ENCODE measurements around the gene CST1. TPM values are rescaled to one million over a fixed set of nuclear protein-coding genes. Genes with fewer than 3 reads are reported as not detected.
"Not testable (repeated sequence)": the region's sequence is repeated elsewhere in the genome, so short reads cannot be mapped to it uniquely, and the experiment has no call there.

CST1 gene
- total and polyA plus RNA-seq, 7 experiments from 2014 or later, result not detected

GRCh38 chr20:23721962-23722361 is 28.8 kb downstream of the CST1 start:
- no peaks in the 10 kb centered on the region for H3K27me3 ChIP-seq (ENCODE audit: control insufficient read depth in 2 of 2, insufficient read depth in 2 of 2, low read length in 2 of 2)
- H3K27ac ChIP-seq (ENCODE audit: low read depth, low read length), result no peak overlapping the region
- Mint-ChIP-seq H3K4me1 (no peaks in the 10 kb centered on the region), H3K27me3 (peaks cover 0 to 36% (median 20%) of the 10 kb centered on the region in 5 donors), H3K4me3 (no peak overlapping the region), H3K27ac (no peak overlapping the region), H3K36me3 (peaks cover 0 to 1% (median 0%) of the 10 kb centered on the region in 5 donors), H3K9me3 (peaks cover 0 to 7% (median 2%) of the 10 kb centered on the region in 11 donors)
- no peaks in the 10 kb centered on the region for H3K9me3 ChIP-seq (ENCODE audit: control insufficient read depth in 2 of 3, low read length in 3 of 3)
- POLR2A ChIA-PET, result no interaction called here
- H3K4me1 ChIP-seq (ENCODE audit: control insufficient read depth in 2 of 2, insufficient read depth in 2 of 2, low read length in 2 of 2), result no peaks in the 10 kb centered on the region
- CTCF ChIA-PET, result no interaction called here
- DNase-seq (no peak), ATAC-seq (no peak)
- H3K36me3 ChIP-seq (ENCODE audit: control insufficient read depth in 2 of 3, insufficient read depth in 3 of 3, low read length in 3 of 3), result no peaks in the 10 kb centered on the region
- intact Hi-C loops (cut with micrococcal nuclease), result no loop called here
- H3K4me3 ChIP-seq (ENCODE audit: low read length), result no peak overlapping the region

- ATAC-seq; H3K27me3 ChIP-seq (ENCODE audit: control insufficient read depth in 2 of 2, insufficient read depth in 2 of 2, low read length in 2 of 2); H3K4me3 Mint-ChIP-seq: not testable (repeated sequence)
Measured at GRCh38 chr20:23719351-23719750, 31.4 kb downstream of the CST1 start.

GRCh38 chr20:23711778-23712177 is 39.0 kb downstream of the CST1 start:
- H3K4me3 Mint-ChIP-seq; H3K4me3 ChIP-seq (ENCODE audit: low read length); H3K27me3 ChIP-seq (ENCODE audit: control insufficient read depth in 2 of 2, insufficient read depth in 2 of 2, low read length in 2 of 2); H3K27me3 Mint-ChIP-seq; intact Hi-C loops (cut with micrococcal nuclease); H3K36me3 ChIP-seq (ENCODE audit: control insufficient read depth in 2 of 3, insufficient read depth in 3 of 3, low read length in 3 of 3); H3K36me3 Mint-ChIP-seq; DNase-seq; H3K27ac Mint-ChIP-seq; ATAC-seq; H3K27ac ChIP-seq (ENCODE audit: low read depth, low read length); H3K4me1 ChIP-seq (ENCODE audit: control insufficient read depth in 2 of 2, insufficient read depth in 2 of 2, low read length in 2 of 2); POLR2A ChIA-PET; CTCF ChIA-PET; H3K9me3 Mint-ChIP-seq; H3K4me1 Mint-ChIP-seq; H3K9me3 ChIP-seq (ENCODE audit: control insufficient read depth in 2 of 3, low read length in 3 of 3): not testable (repeated sequence)

More at GRCh38 chr20:23719351-23719750, 31.4 kb downstream of the CST1 start:
- intact Hi-C loops (cut with micrococcal nuclease); H3K4me1 ChIP-seq (ENCODE audit: control insufficient read depth in 2 of 2, insufficient read depth in 2 of 2, low read length in 2 of 2); H3K9me3 ChIP-seq (ENCODE audit: control insufficient read depth in 2 of 3, low read length in 3 of 3); DNase-seq; H3K4me3 ChIP-seq (ENCODE audit: low read length); H3K27ac Mint-ChIP-seq; POLR2A ChIA-PET; H3K36me3 ChIP-seq (ENCODE audit: control insufficient read depth in 2 of 3, insufficient read depth in 3 of 3, low read length in 3 of 3); H3K4me1 Mint-ChIP-seq; H3K36me3 Mint-ChIP-seq; H3K27ac ChIP-seq (ENCODE audit: low read depth, low read length); CTCF ChIA-PET: not testable (repeated sequence)
- H3K27me3 Mint-ChIP-seq, result peaks cover 0 to 37% (median 22%) of the 10 kb centered on the region in 5 donors
- peaks cover 0 to 15% (median 5%) of the 10 kb centered on the region in 11 donors for H3K9me3 Mint-ChIP-seq

- Mint-ChIP-seq H3K9me3 (peaks cover 0 to 1% (median 0%) of the 10 kb centered on the region in 11 donors), H3K27ac (no peak overlapping the region), H3K4me1 (no peaks in the 10 kb centered on the region), H3K27me3 (peaks cover 0 to 9% (median under 1%) of the 10 kb centered on the region in 5 donors), H3K4me3 (no peak overlapping the region), H3K36me3 (no peaks in the 10 kb centered on the region)
- no peaks in the 10 kb centered on the region for H3K27me3 ChIP-seq (ENCODE audit: control insufficient read depth in 2 of 2, insufficient read depth in 2 of 2, low read length in 2 of 2)
- no peak overlapping the region for H3K4me3 ChIP-seq (ENCODE audit: low read length)
- ATAC-seq (no peak), DNase-seq (no peak)
- ChIA-PET CTCF (no interaction called here), POLR2A (no interaction called here)
- intact Hi-C loops (cut with micrococcal nuclease), result no loop called here
- no peak overlapping the region for H3K27ac ChIP-seq (ENCODE audit: low read depth, low read length)
- no peaks in the 10 kb centered on the region for H3K36me3 ChIP-seq (ENCODE audit: control insufficient read depth in 2 of 3, insufficient read depth in 3 of 3, low read length in 3 of 3)
- H3K9me3 ChIP-seq (ENCODE audit: control insufficient read depth in 2 of 3, low read length in 3 of 3), result no peaks in the 10 kb centered on the region
- H3K4me1 ChIP-seq (ENCODE audit: control insufficient read depth in 2 of 2, insufficient read depth in 2 of 2, low read length in 2 of 2), result no peaks in the 10 kb centered on the region
Measured at GRCh38 chr20:23710771-23711170, 40.0 kb downstream of the CST1 start.

GRCh38 chr20:23705895-23706294 is 44.8 kb downstream of the CST1 start:
- no peaks in the 10 kb centered on the region for H3K36me3 ChIP-seq (ENCODE audit: control insufficient read depth in 2 of 3, insufficient read depth in 3 of 3, low read length in 3 of 3)
- no peak overlapping the region for H3K27ac ChIP-seq (ENCODE audit: low read depth, low read length)
- DNase-seq (no peak), ATAC-seq (no peak)
- H3K36me3 Mint-ChIP-seq, result no peaks in the 10 kb centered on the region
- no peaks in the 10 kb centered on the region for H3K4me1 Mint-ChIP-seq
- ChIA-PET POLR2A (no interaction called here), CTCF (no interaction called here)
- H3K4me3 ChIP-seq (ENCODE audit: low read length), result no peak overlapping the region
- intact Hi-C loops (cut with micrococcal nuclease), result no loop called here
- peaks cover 0 to 15% (median 10%) of the 10 kb centered on the region in 5 donors for H3K27me3 Mint-ChIP-seq
- no peak overlapping the region for H3K4me3 Mint-ChIP-seq
- no peaks in the 10 kb centered on the region for H3K9me3 ChIP-seq (ENCODE audit: control insufficient read depth in 2 of 3, low read length in 3 of 3)
- H3K4me1 ChIP-seq (ENCODE audit: control insufficient read depth in 2 of 2, insufficient read depth in 2 of 2, low read length in 2 of 2), result no peaks in the 10 kb centered on the region
- H3K27me3 ChIP-seq (ENCODE audit: control insufficient read depth in 2 of 2, insufficient read depth in 2 of 2, low read length in 2 of 2), result no peaks in the 10 kb centered on the region
- H3K27ac Mint-ChIP-seq, result no peak overlapping the region
- H3K9me3 Mint-ChIP-seq, result peaks cover 0 to 3% (median 0%) of the 10 kb centered on the region in 11 donors

- ChIA-PET POLR2A (no interaction called here), CTCF (no interaction called here)
- H3K9me3 ChIP-seq (ENCODE audit: control insufficient read depth in 2 of 3, low read length in 3 of 3), result no peaks in the 10 kb centered on the region
- H3K36me3 Mint-ChIP-seq, result no peaks in the 10 kb centered on the region
- no peak overlapping the region for H3K27ac ChIP-seq (ENCODE audit: low read depth, low read length)
- H3K9me3 Mint-ChIP-seq, result peaks cover 0 to 3% (median 0%) of the 10 kb centered on the region in 11 donors
- no peaks in the 10 kb centered on the region for H3K36me3 ChIP-seq (ENCODE audit: control insufficient read depth in 2 of 3, insufficient read depth in 3 of 3, low read length in 3 of 3)
- ATAC-seq (no peak), DNase-seq (no peak)
- no peak overlapping the region for H3K4me3 Mint-ChIP-seq
- no peaks in the 10 kb centered on the region for H3K4me1 Mint-ChIP-seq
- no peak overlapping the region for H3K4me3 ChIP-seq (ENCODE audit: low read length)
- H3K27ac Mint-ChIP-seq, result no peak overlapping the region
- H3K27me3 Mint-ChIP-seq, result peaks cover 0 to 16% (median 13%) of the 10 kb centered on the region in 5 donors
- no peaks in the 10 kb centered on the region for H3K27me3 ChIP-seq (ENCODE audit: control insufficient read depth in 2 of 2, insufficient read depth in 2 of 2, low read length in 2 of 2)
- intact Hi-C loops (cut with micrococcal nuclease), result no loop called here
- no peaks in the 10 kb centered on the region for H3K4me1 ChIP-seq (ENCODE audit: control insufficient read depth in 2 of 2, insufficient read depth in 2 of 2, low read length in 2 of 2)
Measured at GRCh38 chr20:23702021-23702420, 48.7 kb downstream of the CST1 start.

- no peak overlapping the region for H3K27ac ChIP-seq (ENCODE audit: low read depth, low read length)
- POLR2A ChIA-PET, result no interaction called here
- DNase-seq (no peak), ATAC-seq (no peak)
- no peak overlapping the region for H3K4me3 ChIP-seq (ENCODE audit: low read length)
- Mint-ChIP-seq H3K9me3 (peaks cover 0 to 3% (median 0%) of the 10 kb centered on the region in 11 donors), H3K36me3 (no peaks in the 10 kb centered on the region), H3K4me3 (no peak overlapping the region), H3K27me3 (peaks cover 4 to 16% (median 7%) of the 10 kb centered on the region in 5 donors), H3K27ac (no peak overlapping the region), H3K4me1 (no peaks in the 10 kb centered on the region)
- no peaks in the 10 kb centered on the region for H3K4me1 ChIP-seq (ENCODE audit: control insufficient read depth in 2 of 2, insufficient read depth in 2 of 2, low read length in 2 of 2)
- no peaks in the 10 kb centered on the region for H3K27me3 ChIP-seq (ENCODE audit: control insufficient read depth in 2 of 2, insufficient read depth in 2 of 2, low read length in 2 of 2)
- H3K36me3 ChIP-seq (ENCODE audit: control insufficient read depth in 2 of 3, insufficient read depth in 3 of 3, low read length in 3 of 3), result no peaks in the 10 kb centered on the region
- CTCF ChIA-PET, result no interaction called here
- intact Hi-C loops (cut with micrococcal nuclease), result no loop called here
- H3K9me3 ChIP-seq (ENCODE audit: control insufficient read depth in 2 of 3, low read length in 3 of 3), result no peaks in the 10 kb centered on the region
Measured at GRCh38 chr20:23700931-23701330, 49.8 kb downstream of the CST1 start.

Measured in naive thymus-derived CD4-positive, alpha-beta T cell (primary cell).